A549 (cell line): ENCODE results near the gene CDC42SE2. TPM values are rescaled to one million over a fixed set of nuclear protein-coding genes. Genes with fewer than 3 reads are reported as not detected.

Experiments used
- ATAC-seq, 2 experiments: fragments of 200-7000 bp in 1 of 2; fragments of >200 bp in 1 of 2; cut with Nextera tagmentation in 1 of 2; cut with Tn5 transposase in 1 of 2; 3 replicates each; pipeline versions ENCODE4 v1.8.0 to v1.9.1; 2018 to 2020; ENCODE audit warnings: mild to moderate bottlenecking in 1 of 2, moderate library complexity in 1 of 2
- CTCF ChIA-PET: fragments of 300-600 bp; sonication (Branson Sonifier 250); formaldehyde crosslinking; extraction: SDS; loops from one replicate; lab custom pipeline; 2021; ENCODE audit warnings: antibody characterized with exemption, inconsistent platforms; lab: Yijun Ruan, JAX
- POLR2A ChIA-PET: fragments of 350-600 bp; formaldehyde crosslinking; extraction: SDS; loops from one replicate; lab custom pipeline; 2021; ENCODE audit warnings: antibody characterized with exemption, inconsistent platforms; lab: Yijun Ruan, JAX
- DNase-seq, 2 experiments: peaks; one replicate each; pipeline versions ENCODE4 v3.0.0 to v3.0.0-alpha.2; 2011 to 2016; ENCODE audit warnings: low read depth in 1 of 2, low spot score in 1 of 2
- FAIRE-seq: peaks from 2 replicates; lab custom pipeline; 2011; peaks lifted over from hg19 to GRCh38; lab: Jason Lieb, UNC
- H3K27ac ChIP-seq, 2 experiments: fragments of >200 bp; sonication (Bioruptor Twin); formaldehyde crosslinking; 3 replicates each; pipeline ENCODE4 v1.5.1; 2016 to 2017
- H3K4me1 ChIP-seq: fragments of >200 bp; sonication (Bioruptor Twin); formaldehyde crosslinking; 3 replicates; pipeline ENCODE4 v1.6.1; 2016
- H3K4me2 ChIP-seq: fragments of >200 bp; sonication (Bioruptor Twin); formaldehyde crosslinking; 3 replicates; pipeline ENCODE4 v1.6.1; 2016
- H3K4me3 ChIP-seq: fragments of >200 bp; sonication (Bioruptor Twin); formaldehyde crosslinking; 3 replicates; pipeline ENCODE4 v1.5.1; 2016
- H3K9me3 ChIP-seq: fragments of >200 bp; sonication (Bioruptor Twin); formaldehyde crosslinking; 3 replicates; pipeline ENCODE4 v1.6.1; 2016
- BCL3 ChIP-seq: fragments of >200 bp; sonication (Bioruptor Twin); formaldehyde crosslinking; IDR thresholded peaks from 3 replicates; pipeline ENCODE4 v1.6.1; 2016
- CEBPB ChIP-seq, 2 experiments: fragments of >200 bp in 1 of 2; sonication (Bioruptor Twin) in 1 of 2; formaldehyde crosslinking in 1 of 2; IDR thresholded peaks; 2 replicates each; pipeline ENCODE4 v1.6.1; 2012 to 2016
- CHD4 ChIP-seq: fragments of 200-600 bp; sonication (generic); IDR thresholded peaks from 2 replicates; pipeline ENCODE4 v1.6.1; 2016; ENCODE audit warnings: antibody characterized with exemption, mild to moderate bottlenecking, borderline replicate concordance
- EHF ChIP-seq: fragments of 250-450 bp; sonication (Bioruptor Pico); IDR thresholded peaks from 2 replicates; pipeline ENCODE4 v1.5.0; 2020; ENCODE audit warnings: mild to moderate bottlenecking
- EP300 ChIP-seq, 2 experiments: fragments of >200 bp; sonication (Bioruptor Twin); formaldehyde crosslinking; IDR thresholded peaks; 2 replicates in 1 of 2; 3 replicates in 1 of 2; pipeline ENCODE4 v1.6.1; 2016 to 2017
- FOSL2 ChIP-seq, 2 experiments: fragments of 450-650 bp in 1 of 2; fragments of >200 bp in 1 of 2; sonication (Bioruptor Twin) in 1 of 2; formaldehyde crosslinking; IDR thresholded peaks; 2 replicates each; pipeline versions ENCODE4 v1.5.0 to v1.6.1; 2016 to 2020; ENCODE audit warnings: mild to moderate bottlenecking in 1 of 2, moderate library complexity in 1 of 2
- HDAC2 ChIP-seq: fragments of 200-600 bp; sonication (generic); IDR thresholded peaks from 2 replicates; pipeline ENCODE4 v1.6.1; 2016
- HOXA7 ChIP-seq: fragments of 250-450 bp; sonication (Bioruptor Pico); IDR thresholded peaks from 2 replicates; pipeline ENCODE4 v1.5.0; 2020; ENCODE audit warnings: mild to moderate bottlenecking, moderate library complexity
- HOXB5 ChIP-seq: fragments of 250-450 bp; sonication (Bioruptor Pico); IDR thresholded peaks from 2 replicates; pipeline ENCODE4 v1.5.0; 2020; ENCODE audit warnings: mild to moderate bottlenecking, moderate library complexity
- JUN ChIP-seq, 2 experiments: fragments of >200 bp; sonication (Bioruptor Twin); formaldehyde crosslinking; IDR thresholded peaks; 2 replicates in 1 of 2; 3 replicates in 1 of 2; pipeline ENCODE4 v1.6.1; 2016 to 2017
- KDM5A ChIP-seq: fragments of 200-600 bp; sonication (generic); IDR thresholded peaks from 2 replicates; pipeline ENCODE4 v1.6.1; 2016; ENCODE audit warnings: antibody characterized with exemption, mild to moderate bottlenecking
- MAX ChIP-seq: IDR thresholded peaks from 2 replicates; pipeline ENCODE4 v1.6.1; 2012
- MYC ChIP-seq: IDR thresholded peaks from 2 replicates; pipeline ENCODE4 v1.6.1; 2012; ENCODE audit warnings: mild to moderate bottlenecking, inconsistent platforms, low read length, improper control_type of control experiment, borderline replicate concordance
- POLR2AphosphoS2 ChIP-seq: conservative IDR thresholded peaks from 2 replicates; pipeline ENCODE4 v1.6.1; 2012; ENCODE audit warnings: low read length, improper control_type of control experiment, inconsistent platforms
- RAD21 ChIP-seq, 2 experiments: fragments of >200 bp in 1 of 2; sonication (Bioruptor Twin) in 1 of 2; formaldehyde crosslinking in 1 of 2; IDR thresholded peaks in 1 of 2; conservative IDR thresholded peaks in 1 of 2; 2 replicates in 1 of 2; 3 replicates in 1 of 2; pipeline ENCODE4 v1.6.1; 2012 to 2018; ENCODE audit warnings: inconsistent platforms in 1 of 2
- RNF2 ChIP-seq: fragments of 200-600 bp; sonication (generic); IDR thresholded peaks from 2 replicates; pipeline ENCODE4 v1.6.1; 2016; ENCODE audit warnings: low read depth, mild to moderate bottlenecking, antibody characterized with exemption, moderate library complexity, borderline replicate concordance
- SMC3 ChIP-seq: fragments of >200 bp; sonication (Bioruptor Twin); formaldehyde crosslinking; IDR thresholded peaks from 3 replicates; pipeline ENCODE4 v1.6.1; 2018; ENCODE audit warnings: inconsistent platforms
- SREBF2 ChIP-seq: fragments of 450-650 bp; IDR thresholded peaks from 2 replicates; pipeline ENCODE4 v1.6.1; 2014; ENCODE audit warnings: mild to moderate bottlenecking, moderate library complexity
- USF2 ChIP-seq: fragments of 450-650 bp; IDR thresholded peaks from 2 replicates; pipeline ENCODE4 v1.6.1; 2014; ENCODE audit warnings: antibody characterized with exemption
- ZC3H11A ChIP-seq: fragments of 450-650 bp; IDR thresholded peaks from 2 replicates; pipeline ENCODE4 v1.6.1; 2014; ENCODE audit warnings: antibody characterized with exemption, mild to moderate bottlenecking
- WGBS: methylation state at CpG from one replicate; pipeline ENCODE4 v1.1.6; 2017; ENCODE audit errors: missing lambda C conversion rate; 5-methylcytosine and 5-hydroxymethylcytosine counted together
- polyA plus RNA-seq, 4 experiments: library from polyadenylated mRNA; depleted of rRNA in 3 of 4; stranded (reverse); fragments of >200 nt; fragmentation: RNase III in 1 of 4; extraction: RNeasy Plus Mini Kit Qiagen cat#74134 plus additional on column Dnase treatment in 1 of 4; gene quantifications; 2 replicates in 3 of 4; 3 replicates in 1 of 4; pipeline ENCODE4 v1.2.3, GENCODE V29; 2011 to 2017

The CDC42SE2 gene
- polyA plus RNA-seq, 2 of the 4 experiments (the other 2 are of a cell fraction), result 25.8 to 66.4 TPM

GRCh38 chr5:131260895-131261294 lies 3.0 kb upstream of the CDC42SE2 start:
- Histone ChIP-seq H3K27ac (no peak overlapping the region), H3K4me1 (peaks cover 11% of the 10 kb centered on the region; the same call in 2 of the 3 replicates), H3K4me2 (no peak overlapping the region), H3K9me3 (no peaks in the 10 kb centered on the region), H3K4me3 (no peak overlapping the region)
- no peak for DNase-seq
- ChIA-PET CTCF (no interaction called here), POLR2A (no interaction called here)
- WGBS, result 87% methylated on average over 1 of the region's 1 CpG
- no peak for ATAC-seq
- TF ChIP-seq BCL3 (no peak), RNF2 (no peak), EHF (CRISPR knock-in tag) (no peak)
- no peak for FAIRE-seq

GRCh38 chr5:131261483-131261882 lies 2.4 kb upstream of the CDC42SE2 start:
- ChIA-PET POLR2A (no interaction called here), CTCF (no interaction called here)
- H3K27ac ChIP-seq, result no peak overlapping the region
- peaks cover 17% of the 10 kb centered on the region; the same call in 2 of the 3 replicates for H3K4me1 ChIP-seq
- TF ChIP-seq CEBPB (IDR thresholded peaks at IDR 0.05) (no peak), ZC3H11A (no peak), EHF (CRISPR knock-in tag) (no peak), USF2 (no peak), HOXA7 (no peak), KDM5A (no peak), SMC3 (no peak), CHD4 (no peak), MYC (no peak), RAD21 (conservative IDR thresholded peaks at IDR 0.05 in 1 of 2, IDR thresholded peaks at IDR 0.05 in 1 of 2) (no peak), FOSL2 (IDR thresholded peaks at IDR 0.05) (no peak), FOSL2 (CRISPR knock-in tag; IDR thresholded peaks at IDR 0.05) (no peak), HDAC2 (no peak), MAX (no peak), SREBF2 (no peak), POLR2AphosphoS2 (no peak), EP300 (IDR thresholded peaks at IDR 0.05) (no peak), HOXB5 (no peak)
- no peaks in the 10 kb centered on the region for H3K9me3 ChIP-seq
- FAIRE-seq (no peak), DNase-seq (no peak), ATAC-seq (no peak)
- H3K4me2 ChIP-seq, result no peak overlapping the region
- 91% methylated on average over 6 of the region's 6 CpGs for WGBS
- H3K4me3 ChIP-seq, result no peak overlapping the region

- Histone ChIP-seq H3K4me3 (peak overlapping the region; percentile 97), H3K27ac (peak overlapping the region; percentile 98 to 99), H3K4me1 (peaks cover 18% of the 10 kb centered on the region; the same call in 2 of the 3 replicates), H3K9me3 (no peaks in the 10 kb centered on the region), H3K4me2 (peak overlapping the region; percentile 82)
- TF ChIP-seq SMC3 (0 out of 3 replicates have a peak, but pooled peaks have one; percentile 2), JUN (IDR thresholded peaks at IDR 0.05) (no peak)
- POLR2A ChIA-PET, result interaction anchor here (0.7 to 3.6 kb wide), 7 partner anchors 21 to 126 kb away, joined by 3 to 27 read pairs (median 6); partner anchors contain the start of gene HINT1
- WGBS, result 20% methylated on average over 10 of the region's 10 CpGs
- CTCF ChIA-PET, result interaction anchor here (0.7 to 1.4 kb wide), 3 partner anchors 20 to 325 kb away, joined by 3 to 5 read pairs (median 4); no protein-coding TSS in a partner anchor
- ATAC-seq (peak; percentile 13 to 42; a peak in 5 of 6 replicates), DNase-seq (no peak), FAIRE-seq (no peak)
These were observed 806 bp upstream of the CDC42SE2 start for GRCh38 chr5:131262953-131263541.
